ENCODE results near the gene ADGRD1.

Gene ADGRD1

DNA sequence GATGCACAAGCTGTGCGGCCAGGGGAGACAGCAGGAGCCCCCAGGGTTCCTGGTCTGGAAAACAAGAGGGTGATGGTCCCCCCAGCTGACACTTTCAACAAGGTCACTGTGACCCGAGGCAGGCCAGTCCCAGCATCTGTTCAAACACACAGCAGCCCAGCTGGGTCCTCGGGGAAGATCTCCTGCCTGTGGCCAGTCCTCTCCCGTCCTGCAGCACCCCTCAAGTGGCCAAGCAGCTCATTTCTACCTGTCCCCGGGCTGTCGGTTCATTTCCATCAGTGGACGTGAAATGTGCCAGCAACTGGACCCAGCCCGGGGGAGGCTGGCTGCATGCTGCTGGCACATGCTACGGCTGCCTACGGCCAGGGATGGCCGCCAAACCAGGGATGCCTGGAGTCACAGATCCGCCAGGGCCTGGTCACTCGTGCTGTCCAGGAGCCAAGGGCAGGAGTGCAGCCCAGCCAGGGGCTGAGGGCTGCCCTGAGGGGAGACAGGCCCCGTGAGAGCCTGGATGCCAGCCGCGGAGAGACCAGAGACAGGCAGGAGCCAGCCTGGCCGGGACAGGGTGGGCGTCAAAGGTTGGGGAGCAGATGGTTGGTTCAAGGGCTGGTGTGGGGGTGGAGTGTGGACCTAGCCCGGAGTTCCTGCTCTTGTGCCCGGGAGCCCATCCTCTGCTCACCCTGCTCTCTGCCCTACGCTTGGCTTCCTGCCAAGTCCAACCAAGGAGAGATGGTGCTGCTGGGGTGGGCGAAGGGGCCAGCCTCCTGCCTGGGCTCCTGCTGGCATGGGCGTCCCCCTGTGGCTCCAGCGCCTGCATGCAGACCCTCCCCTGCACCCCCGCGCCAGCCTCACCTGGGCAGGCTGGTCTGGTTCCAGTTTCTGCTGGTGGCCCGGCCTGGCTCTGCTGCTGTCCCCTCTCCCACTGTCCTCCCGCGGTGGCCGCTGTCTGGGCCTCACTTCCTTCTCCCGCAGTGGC lies 143.8 kb downstream of the ADGRD1 start:
- DNase-seq (ENCODE audit: low read depth) = no peak
- no peak overlapping the region for H3K4me3 ChIP-seq (ENCODE audit: low read depth, low read length)
- TF ChIP-seq, protein P1, sequence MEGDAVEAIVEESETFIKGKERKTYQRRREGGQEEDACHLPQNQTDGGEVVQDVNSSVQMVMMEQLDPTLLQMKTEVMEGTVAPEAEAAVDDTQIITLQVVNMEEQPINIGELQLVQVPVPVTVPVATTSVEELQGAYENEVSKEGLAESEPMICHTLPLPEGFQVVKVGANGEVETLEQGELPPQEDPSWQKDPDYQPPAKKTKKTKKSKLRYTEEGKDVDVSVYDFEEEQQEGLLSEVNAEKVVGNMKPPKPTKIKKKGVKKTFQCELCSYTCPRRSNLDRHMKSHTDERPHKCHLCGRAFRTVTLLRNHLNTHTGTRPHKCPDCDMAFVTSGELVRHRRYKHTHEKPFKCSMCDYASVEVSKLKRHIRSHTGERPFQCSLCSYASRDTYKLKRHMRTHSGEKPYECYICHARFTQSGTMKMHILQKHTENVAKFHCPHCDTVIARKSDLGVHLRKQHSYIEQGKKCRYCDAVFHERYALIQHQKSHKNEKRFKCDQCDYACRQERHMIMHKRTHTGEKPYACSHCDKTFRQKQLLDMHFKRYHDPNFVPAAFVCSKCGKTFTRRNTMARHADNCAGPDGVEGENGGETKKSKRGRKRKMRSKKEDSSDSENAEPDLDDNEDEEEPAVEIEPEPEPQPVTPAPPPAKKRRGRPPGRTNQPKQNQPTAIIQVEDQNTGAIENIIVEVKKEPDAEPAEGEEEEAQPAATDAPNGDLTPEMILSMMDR (IDR thresholded peaks at IDR 0.05; ENCODE audit: low read depth, low read length) = no peak
- no peak for TF ChIP-seq POLR2A (IDR thresholded peaks at IDR 0.05; ENCODE audit: extremely low read depth, insufficient read length)
- TF ChIP-seq, protein P2, sequence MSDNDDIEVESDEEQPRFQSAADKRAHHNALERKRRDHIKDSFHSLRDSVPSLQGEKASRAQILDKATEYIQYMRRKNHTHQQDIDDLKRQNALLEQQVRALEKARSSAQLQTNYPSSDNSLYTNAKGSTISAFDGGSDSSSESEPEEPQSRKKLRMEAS (IDR thresholded peaks at IDR 0.05; ENCODE audit: low read depth, low read length) = no peak
- TF ChIP-seq MYC (IDR thresholded peaks at IDR 0.05; ENCODE audit: low read depth, low read length) = no peak

DNA sequence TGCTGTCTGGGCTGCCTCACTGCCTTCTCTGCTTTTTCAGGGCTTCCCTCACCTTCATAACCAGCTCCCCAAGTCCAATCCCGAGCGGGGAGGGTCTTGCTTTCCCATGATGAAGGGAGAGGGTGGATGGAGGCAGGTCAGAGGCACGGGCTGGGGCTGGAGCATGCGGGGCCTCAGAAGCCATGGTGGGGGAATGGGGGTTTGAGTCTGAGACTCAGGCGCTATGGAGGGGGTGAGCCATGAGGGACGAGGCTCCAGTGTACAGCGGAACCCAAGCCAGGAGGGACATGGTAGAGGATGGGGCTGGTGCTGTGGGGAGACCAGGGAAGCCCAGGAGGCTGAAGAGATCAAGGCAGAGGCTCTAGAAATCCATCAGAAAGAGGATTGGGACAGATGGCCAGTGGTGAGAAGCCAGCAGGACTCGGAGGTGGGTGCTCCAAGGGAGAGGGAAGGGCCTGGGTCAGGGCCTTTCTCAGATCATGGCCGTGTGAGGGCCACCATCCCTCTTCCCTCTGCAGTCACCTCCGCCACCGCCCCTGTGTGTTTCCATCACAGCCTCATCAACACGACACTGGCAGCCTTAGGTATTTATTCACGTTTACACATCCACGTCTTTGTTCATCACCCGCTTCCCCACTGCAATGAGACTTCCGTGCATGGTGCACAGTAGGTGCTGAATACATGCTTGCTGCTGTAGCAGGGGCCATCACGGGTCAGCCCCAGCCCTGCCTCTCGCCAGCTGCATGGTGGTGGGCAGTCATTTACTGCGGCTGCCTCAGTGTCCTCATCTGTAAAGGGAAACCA lies 144.7 kb downstream of the ADGRD1 start:
- no peak overlapping the region for H3K4me3 ChIP-seq (ENCODE audit: low read depth, low read length)
- TF ChIP-seq POLR2A (IDR thresholded peaks at IDR 0.05; ENCODE audit: extremely low read depth, insufficient read length) (no peak), MYC (IDR thresholded peaks at IDR 0.05; ENCODE audit: low read depth, low read length) (no peak)
- TF ChIP-seq, protein P2 (IDR thresholded peaks at IDR 0.05; ENCODE audit: low read depth, low read length) = no peak
- TF ChIP-seq, protein P1 (IDR thresholded peaks at IDR 0.05; ENCODE audit: low read depth, low read length) = no peak
- DNase-seq (ENCODE audit: low read depth) = no peak

DNA sequence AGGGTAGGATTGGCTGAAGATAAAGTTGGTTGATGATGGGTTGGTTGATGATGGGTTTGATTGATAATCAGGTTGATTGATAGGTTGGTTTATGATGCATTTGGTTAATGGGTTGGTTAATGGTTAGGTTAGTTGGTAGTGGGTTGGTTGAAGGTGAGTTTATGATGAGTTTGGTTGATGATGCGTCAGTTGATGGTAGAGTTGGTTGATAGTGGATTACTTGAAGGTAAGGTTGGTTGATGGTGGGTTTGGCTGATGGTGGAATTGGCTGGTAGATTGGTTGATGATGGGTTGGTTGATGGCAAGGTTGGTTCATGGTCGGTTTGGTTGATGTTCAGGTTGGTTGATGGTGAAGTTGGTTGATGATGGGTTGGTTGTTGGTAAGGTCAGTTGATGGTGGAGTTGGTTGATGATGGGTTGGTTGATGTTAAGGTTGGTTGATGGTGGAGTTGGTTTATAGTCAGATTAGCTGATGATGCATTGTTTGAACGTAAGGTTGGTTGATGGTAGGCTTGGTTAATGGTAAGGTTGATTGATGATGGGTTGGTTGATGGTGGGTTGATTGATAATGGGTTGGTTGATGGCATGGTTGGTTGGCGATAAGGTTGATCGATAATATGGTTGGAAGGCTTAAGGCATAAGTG lies 146.4 kb downstream of the ADGRD1 start:
- no peak overlapping the region for H3K4me3 ChIP-seq (ENCODE audit: low read depth, low read length)
- no peak for TF ChIP-seq POLR2A (IDR thresholded peaks at IDR 0.05; ENCODE audit: extremely low read depth, insufficient read length)
- TF ChIP-seq, protein P1 (IDR thresholded peaks at IDR 0.05; ENCODE audit: low read depth, low read length) = no peak

DNA sequence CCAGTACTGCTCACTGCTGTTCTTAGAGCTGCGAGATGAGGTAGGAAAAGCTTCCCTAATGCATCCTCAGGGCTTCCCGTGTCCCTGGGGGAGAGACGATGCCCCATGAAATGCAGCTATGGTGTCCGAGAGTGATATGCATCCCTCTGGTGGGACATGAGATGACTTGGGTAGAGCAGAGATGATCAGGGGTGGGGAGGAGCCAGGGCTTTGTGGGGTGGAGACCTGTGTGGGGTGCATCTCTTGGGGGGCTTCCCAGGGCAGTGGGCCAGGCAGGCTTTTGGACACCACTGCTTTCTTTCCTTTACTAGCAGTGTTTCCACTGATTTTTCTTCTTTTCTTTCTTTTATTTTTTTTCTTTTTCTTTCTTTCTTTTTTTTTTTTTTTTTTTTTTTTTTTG lies 147.3 kb downstream of the ADGRD1 start:
- no peak for DNase-seq (ENCODE audit: low read depth)
- no peak overlapping the region for H3K4me3 ChIP-seq (ENCODE audit: low read depth, low read length)
- TF ChIP-seq POLR2A (IDR thresholded peaks at IDR 0.05; ENCODE audit: extremely low read depth, insufficient read length) (no peak), MYC (IDR thresholded peaks at IDR 0.05; ENCODE audit: low read depth, low read length) (no peak)
- TF ChIP-seq, protein P2 (IDR thresholded peaks at IDR 0.05; ENCODE audit: low read depth, low read length) = no peak
- TF ChIP-seq, protein P1 (IDR thresholded peaks at IDR 0.05; ENCODE audit: low read depth, low read length) = no peak

More for the DNA sequence above, 146.4 kb downstream of the ADGRD1 start:
- DNase-seq (ENCODE audit: low read depth) = no peak

DNA sequence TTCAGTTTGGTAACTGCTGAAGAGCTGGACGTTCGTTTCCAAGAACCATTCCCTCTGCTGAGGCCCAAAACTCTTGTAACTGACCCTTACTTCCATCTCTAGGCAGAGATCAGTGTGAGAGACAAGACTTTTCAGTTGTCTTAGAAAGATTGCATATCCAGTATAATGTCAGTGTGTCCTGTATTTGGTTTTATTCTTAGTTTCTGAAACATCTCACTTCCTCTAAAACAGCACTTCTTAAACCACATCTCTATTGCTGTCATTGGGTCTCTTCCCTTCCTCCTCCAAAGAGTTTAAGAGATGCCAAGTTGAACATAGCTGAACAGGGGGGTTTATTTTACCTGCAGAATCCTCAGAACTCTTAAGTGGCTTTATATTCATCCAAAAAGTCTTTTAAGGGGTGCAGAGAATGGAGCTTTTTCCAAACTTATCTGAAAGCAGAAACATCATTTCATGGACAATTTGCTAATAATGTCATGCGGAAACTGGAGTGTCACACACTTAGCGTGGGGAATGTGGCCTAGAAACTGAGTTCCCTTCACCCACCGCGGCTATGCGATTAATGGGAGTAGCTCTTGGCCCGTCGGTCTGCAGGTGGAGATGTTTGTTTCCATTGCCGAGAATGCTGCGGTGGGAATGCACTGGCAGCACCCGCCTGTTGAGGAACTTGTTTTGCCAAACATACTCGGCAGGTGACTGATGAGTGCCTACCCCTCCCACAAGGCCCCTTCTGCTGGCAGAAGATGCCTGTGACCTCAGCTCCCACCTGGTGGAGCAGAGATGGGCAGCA lies 148.2 kb downstream of the ADGRD1 start:
- H3K4me3 ChIP-seq (ENCODE audit: low read depth, low read length) = no peak overlapping the region
- no peak for TF ChIP-seq POLR2A (IDR thresholded peaks at IDR 0.05; ENCODE audit: extremely low read depth, insufficient read length)
- TF ChIP-seq MYC (IDR thresholded peaks at IDR 0.05; ENCODE audit: low read depth, low read length) = no peak
- TF ChIP-seq, protein P2 (IDR thresholded peaks at IDR 0.05; ENCODE audit: low read depth, low read length) = no peak
- TF ChIP-seq, protein P1 (IDR thresholded peaks at IDR 0.05; ENCODE audit: low read depth, low read length) = no peak

More for the DNA sequence above, 148.2 kb downstream of the ADGRD1 start:
- peak; percentile 42 for DNase-seq (ENCODE audit: low read depth)

Measured in NB4 (cell line).